MM.1S (cell line): ENCODE data around the gene DHRSX.

Source experiments
- DNase-seq: peaks from one replicate; pipeline ENCODE4 v3.0.0-alpha.2; 2015
- H2AFZ ChIP-seq: fragments of 300-600 bp; sonication (generic); 2 replicates; pipeline ENCODE4 v1.6.0; 2016; ENCODE audit warnings: antibody characterized with exemption, low read length
- H3F3A ChIP-seq: fragments of 300-600 bp; sonication (generic); 2 replicates; pipeline ENCODE4 v1.6.1; 2016; ENCODE audit warnings: mild to moderate bottlenecking, antibody characterized with exemption, low read length, moderate library complexity, mixed read lengths; ENCODE audit not compliant: insufficient read depth
- H3K27ac ChIP-seq: fragments of 300-600 bp; sonication (generic); 2 replicates; pipeline ENCODE4 v1.5.1; 2016; ENCODE audit warnings: mild to moderate bottlenecking, low read length
- H3K27me3 ChIP-seq: fragments of 300-600 bp; sonication (generic); replicated peaks from 2 replicates; pipeline ENCODE4 v1.6.0; 2016; ENCODE audit warnings: low read length; ENCODE audit not compliant: insufficient read depth
- H3K36me3 ChIP-seq: fragments of 300-600 bp; sonication (generic); replicated peaks from 2 replicates; pipeline ENCODE4 v1.6.1; 2016; ENCODE audit warnings: mild to moderate bottlenecking, low read length, mixed read lengths; ENCODE audit not compliant: insufficient read depth
- H3K4me1 ChIP-seq: fragments of 300-600 bp; sonication (generic); 2 replicates; pipeline ENCODE4 v1.6.1; 2016; ENCODE audit warnings: low read length, mixed read lengths
- H3K4me2 ChIP-seq: fragments of 300-600 bp; sonication (generic); 2 replicates; pipeline ENCODE4 v1.6.0; 2016; ENCODE audit warnings: low read depth, low read length
- H3K4me3 ChIP-seq: fragments of 300-600 bp; sonication (generic); 2 replicates; pipeline ENCODE4 v1.5.1; 2016; ENCODE audit warnings: low read length, mixed read lengths
- H3K79me2 ChIP-seq: fragments of 300-600 bp; sonication (generic); 2 replicates; pipeline ENCODE4 v1.6.1; 2016; ENCODE audit warnings: mixed run types, low read length, mixed read lengths
- H3K9ac ChIP-seq: fragments of 300-600 bp; sonication (generic); 2 replicates; pipeline ENCODE4 v1.6.1; 2016; ENCODE audit warnings: low read length, mixed read lengths
- H3K9me2 ChIP-seq: fragments of 300-600 bp; sonication (generic); replicated peaks from 2 replicates; pipeline ENCODE4 v1.6.1; 2016; ENCODE audit warnings: mild to moderate bottlenecking, low read length, mixed read lengths; ENCODE audit not compliant: insufficient read depth
- H3K9me3 ChIP-seq: fragments of 300-600 bp; sonication (generic); replicated peaks from 2 replicates; pipeline ENCODE4 v1.6.1; 2016; ENCODE audit warnings: mild to moderate bottlenecking, low read length, mixed read lengths; ENCODE audit not compliant: insufficient read depth
- H4K20me1 ChIP-seq: fragments of 300-600 bp; sonication (generic); 2 replicates; pipeline ENCODE4 v1.6.1; 2016; ENCODE audit warnings: mild to moderate bottlenecking, low read length, moderate library complexity, mixed read lengths; ENCODE audit not compliant: insufficient read depth
- EZH2 ChIP-seq: fragments of 300-600 bp; sonication (generic); optimal IDR thresholded peaks from 2 replicates; pipeline ENCODE3; 2017; ENCODE audit warnings: low read depth, mild to moderate bottlenecking, antibody characterized with exemption, low read length, mixed read lengths
- EZH2phosphoT487 ChIP-seq: fragments of 300-600 bp; sonication (generic); IDR thresholded peaks from 2 replicates; pipeline ENCODE4 v1.6.1; 2018; ENCODE audit warnings: antibody characterized with exemption, low read length
- TF ChIP-seq, protein P1 (sequence below): fragments of 300-600 bp; sonication (generic); IDR thresholded peaks from 2 replicates; pipeline ENCODE4 v1.5.1; 2016; ENCODE audit warnings: antibody characterized with exemption, low read length, mixed read lengths

DHRSX gene

DNA sequence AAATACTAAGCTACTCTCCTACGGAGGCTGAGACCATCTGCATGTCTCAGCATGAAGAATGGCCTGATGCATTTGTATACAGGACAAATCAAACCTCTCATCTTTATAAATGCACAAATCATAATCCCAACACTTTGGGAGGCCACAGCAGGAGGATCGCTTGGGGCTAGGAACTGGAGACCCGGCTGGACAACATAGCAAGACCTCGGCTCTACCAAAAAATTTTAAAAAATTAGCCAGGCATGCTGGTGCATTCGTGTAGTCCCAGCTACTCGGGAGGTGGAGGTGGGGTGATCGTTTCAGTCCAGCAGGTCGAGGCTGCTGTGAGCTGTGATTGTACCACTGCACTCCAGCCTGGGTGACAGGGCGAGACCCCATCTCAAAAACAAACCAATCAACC lies 262.8 kb downstream of the DHRSX start:
- Histone ChIP-seq H3K9me2 (no peaks in the 10 kb centered on the region), H3K4me3 (no peak overlapping the region), H3K36me3 (no peaks in the 10 kb centered on the region), H2AFZ (no peak overlapping the region), H3F3A (no peaks in the 10 kb centered on the region), H3K4me1 (no peaks in the 10 kb centered on the region), H3K9me3 (no peaks in the 10 kb centered on the region), H4K20me1 (no peaks in the 10 kb centered on the region), H3K27ac (no peak overlapping the region), H3K9ac (no peak overlapping the region), H3K27me3 (no peaks in the 10 kb centered on the region), H3K79me2 (no peaks in the 10 kb centered on the region), H3K4me2 (no peak overlapping the region)
- no peak for TF ChIP-seq EZH2
- TF ChIP-seq, protein P1, sequence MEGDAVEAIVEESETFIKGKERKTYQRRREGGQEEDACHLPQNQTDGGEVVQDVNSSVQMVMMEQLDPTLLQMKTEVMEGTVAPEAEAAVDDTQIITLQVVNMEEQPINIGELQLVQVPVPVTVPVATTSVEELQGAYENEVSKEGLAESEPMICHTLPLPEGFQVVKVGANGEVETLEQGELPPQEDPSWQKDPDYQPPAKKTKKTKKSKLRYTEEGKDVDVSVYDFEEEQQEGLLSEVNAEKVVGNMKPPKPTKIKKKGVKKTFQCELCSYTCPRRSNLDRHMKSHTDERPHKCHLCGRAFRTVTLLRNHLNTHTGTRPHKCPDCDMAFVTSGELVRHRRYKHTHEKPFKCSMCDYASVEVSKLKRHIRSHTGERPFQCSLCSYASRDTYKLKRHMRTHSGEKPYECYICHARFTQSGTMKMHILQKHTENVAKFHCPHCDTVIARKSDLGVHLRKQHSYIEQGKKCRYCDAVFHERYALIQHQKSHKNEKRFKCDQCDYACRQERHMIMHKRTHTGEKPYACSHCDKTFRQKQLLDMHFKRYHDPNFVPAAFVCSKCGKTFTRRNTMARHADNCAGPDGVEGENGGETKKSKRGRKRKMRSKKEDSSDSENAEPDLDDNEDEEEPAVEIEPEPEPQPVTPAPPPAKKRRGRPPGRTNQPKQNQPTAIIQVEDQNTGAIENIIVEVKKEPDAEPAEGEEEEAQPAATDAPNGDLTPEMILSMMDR, result no peak
- no peak for TF ChIP-seq EZH2phosphoT487
- no peak for DNase-seq

DNA sequence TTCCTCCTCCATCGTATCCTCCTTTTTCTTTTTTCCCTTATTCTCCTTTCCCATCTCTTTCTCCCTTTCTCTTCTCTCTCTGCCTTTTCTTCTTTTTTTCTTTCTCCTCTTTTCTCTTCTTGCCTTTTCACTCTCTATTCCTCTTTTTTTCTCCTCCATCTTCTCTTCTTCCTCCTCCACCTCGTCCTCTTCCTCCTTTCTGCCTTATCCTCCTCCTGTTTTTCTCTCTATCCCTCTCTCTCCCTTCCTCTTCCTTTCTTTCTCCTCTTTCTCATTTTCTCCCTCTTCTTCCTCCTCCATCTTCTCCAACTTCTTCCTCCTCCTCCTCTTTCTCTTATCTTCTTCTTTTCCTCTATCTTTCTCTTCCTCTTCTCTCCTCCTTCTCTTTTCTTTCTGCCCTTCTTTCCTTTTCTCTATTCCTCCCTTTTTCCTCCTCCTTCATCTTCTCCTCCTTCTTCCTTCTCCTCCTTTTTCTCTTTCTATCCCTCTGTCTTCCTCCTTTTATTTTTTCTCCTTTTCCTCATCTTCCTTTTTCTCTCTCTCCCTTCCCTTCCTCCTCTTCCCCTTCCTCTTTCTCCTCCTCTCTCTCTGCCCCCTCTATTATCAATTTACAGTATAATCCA lies 269.1 kb downstream of the DHRSX start:
- H3K36me3 ChIP-seq, result no peaks in the 10 kb centered on the region
- H3K9me2 ChIP-seq, result no peaks in the 10 kb centered on the region
- H3K79me2 ChIP-seq, result no peaks in the 10 kb centered on the region
- H3K4me1 ChIP-seq, result no peaks in the 10 kb centered on the region
- no peak overlapping the region for H3K9ac ChIP-seq
- H2AFZ ChIP-seq, result no peak overlapping the region
- no peaks in the 10 kb centered on the region for H3F3A ChIP-seq
- no peaks in the 10 kb centered on the region for H3K9me3 ChIP-seq
- no peak overlapping the region for H3K4me2 ChIP-seq
- H4K20me1 ChIP-seq, result no peaks in the 10 kb centered on the region
- H3K4me3 ChIP-seq, result no peak overlapping the region
- DNase-seq, result no peak
- no peak overlapping the region for H3K27ac ChIP-seq
- TF ChIP-seq, protein P1, result no peak
- no peak for TF ChIP-seq EZH2
- no peaks in the 10 kb centered on the region for H3K27me3 ChIP-seq

DNA sequence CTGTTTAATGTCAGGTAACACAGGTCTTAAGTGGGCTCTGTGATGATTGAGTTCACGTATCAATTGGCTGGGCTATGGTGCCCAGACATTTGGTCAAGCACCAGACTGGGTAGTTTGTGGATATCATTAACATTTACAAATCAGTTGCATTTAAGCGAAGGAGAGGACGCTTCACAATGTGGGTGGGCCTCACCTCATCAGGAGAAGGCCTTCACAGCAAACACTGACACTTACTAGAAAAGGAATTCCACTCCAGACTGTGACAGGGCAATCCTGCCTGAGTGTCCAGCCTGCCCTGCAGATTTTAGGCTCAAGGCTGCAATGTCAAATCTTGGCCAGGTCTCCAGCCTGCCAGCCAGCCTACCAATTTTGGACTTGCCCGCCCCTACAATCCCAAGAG lies 270.3 kb downstream of the DHRSX start:
- DNase-seq, result no peak
- H3K9me2 ChIP-seq, result no peaks in the 10 kb centered on the region
- H3K9ac ChIP-seq, result no peak overlapping the region
- no peak overlapping the region for H3K27ac ChIP-seq
- H3K9me3 ChIP-seq, result no peaks in the 10 kb centered on the region
- no peak overlapping the region for H3K4me2 ChIP-seq
- H4K20me1 ChIP-seq, result no peaks in the 10 kb centered on the region
- H3K36me3 ChIP-seq, result no peaks in the 10 kb centered on the region
- no peaks in the 10 kb centered on the region for H3K79me2 ChIP-seq
- no peak overlapping the region for H2AFZ ChIP-seq
- no peaks in the 10 kb centered on the region for H3K4me1 ChIP-seq
- TF ChIP-seq EZH2 (no peak), EZH2phosphoT487 (no peak)
- TF ChIP-seq, protein P1, result no peak
- H3F3A ChIP-seq, result no peaks in the 10 kb centered on the region
- H3K27me3 ChIP-seq, result no peaks in the 10 kb centered on the region
- no peak overlapping the region for H3K4me3 ChIP-seq
